Endodermal cell (in vitro differentiated cells): ENCODE results near the gene MIDN. TPM values are rescaled to one million over a fixed set of nuclear protein-coding genes. Genes with fewer than 3 reads are reported as not detected.

Source experiments
- DNase-seq: peaks from one replicate; pipeline ENCODE4 v3.0.0-alpha.2; 2017
- H3K27ac ChIP-seq: 2 replicates; pipeline ENCODE4 v1.5.1; 2013; ENCODE audit warnings: mild to moderate bottlenecking, low read depth, low read length, moderate library complexity
- H3K27me3 ChIP-seq: 2 replicates; pipeline ENCODE4 v1.6.1; 2013; ENCODE audit warnings: mild to moderate bottlenecking, low read length, moderate library complexity; ENCODE audit not compliant: insufficient read depth, control insufficient read depth, poor library complexity, severe bottlenecking
- H3K36me3 ChIP-seq: 2 replicates; pipeline ENCODE4 v1.7.0; 2013; ENCODE audit warnings: mild to moderate bottlenecking, low read length, moderate library complexity; ENCODE audit not compliant: control insufficient read depth, insufficient read depth
- H3K4me1 ChIP-seq: one replicate; pipeline ENCODE4 v1.7.0; 2013; ENCODE audit warnings: low read length; ENCODE audit not compliant: control insufficient read depth, insufficient read depth
- H3K4me3 ChIP-seq: 2 replicates; pipeline ENCODE4 v1.5.1; 2013; ENCODE audit warnings: mild to moderate bottlenecking, low read length, moderate library complexity
- H3K9ac ChIP-seq: 2 replicates; pipeline ENCODE4 v1.6.1; 2013; ENCODE audit warnings: mild to moderate bottlenecking, low read length, moderate library complexity; ENCODE audit not compliant: poor library complexity, severe bottlenecking; ENCODE audit errors: extremely low read depth
- H3K9me3 ChIP-seq: 2 replicates; pipeline ENCODE4 v1.6.1; 2013; ENCODE audit warnings: mild to moderate bottlenecking, low read length, moderate library complexity; ENCODE audit not compliant: control insufficient read depth
- H3K27ac Mint-ChIP-seq: 2 replicates; pipeline ENCODE4 v1.8.0; 2020; ENCODE audit warnings: mixed read lengths
- H3K27me3 Mint-ChIP-seq: 2 replicates; pipeline ENCODE4 v1.8.0; 2021; ENCODE audit warnings: mild to moderate bottlenecking, mixed read lengths; ENCODE audit not compliant: insufficient read depth
- H3K36me3 Mint-ChIP-seq: 2 replicates; pipeline ENCODE4 v1.8.0; 2020; ENCODE audit warnings: low read depth, mixed read lengths
- H3K4me1 Mint-ChIP-seq: 2 replicates; pipeline ENCODE4 v1.8.0; 2020; ENCODE audit warnings: mixed read lengths
- H3K4me3 Mint-ChIP-seq: 2 replicates; pipeline ENCODE4 v1.8.0; 2020; ENCODE audit warnings: mild to moderate bottlenecking, moderate library complexity, mixed read lengths
- H3K9me3 Mint-ChIP-seq: 2 replicates; pipeline ENCODE4 v1.8.0; 2020; ENCODE audit warnings: mild to moderate bottlenecking, mixed read lengths
- CTCF ChIP-seq: fragments of 200-600 bp; sonication (generic); conservative IDR thresholded peaks from 2 replicates; pipeline ENCODE4 v1.5.0; 2021; ENCODE audit warnings: antibody characterized with exemption, mild to moderate bottlenecking
- WGBS, 2 experiments: methylation state at CpG; one replicate each; pipeline versions ENCODE4 v1.1.5 to v1.1.7; 2013; ENCODE audit warnings: missing lambda C conversion rate in 2 of 2, mixed read lengths in 1 of 2; ENCODE audit not compliant: insufficient coverage in 1 of 2, insufficient read length in 1 of 2; 5-methylcytosine and 5-hydroxymethylcytosine counted together
- total RNA-seq, 2 donors: library from RNA; stranded (reverse); fragmentation: NEBNext Ultra II Directional in 1 of 2; extraction: Animal tissue kit (Norgen Biotek cat#: 25700) in 1 of 2; gene quantifications; 2 replicates in 1 of 2; 3 replicates in 1 of 2; pipeline ENCODE4 v1.2.1, GENCODE V29; 2021

The MIDN gene
- total RNA-seq, 2 donors from 2014 or later = 183 to 185 TPM

DNA sequence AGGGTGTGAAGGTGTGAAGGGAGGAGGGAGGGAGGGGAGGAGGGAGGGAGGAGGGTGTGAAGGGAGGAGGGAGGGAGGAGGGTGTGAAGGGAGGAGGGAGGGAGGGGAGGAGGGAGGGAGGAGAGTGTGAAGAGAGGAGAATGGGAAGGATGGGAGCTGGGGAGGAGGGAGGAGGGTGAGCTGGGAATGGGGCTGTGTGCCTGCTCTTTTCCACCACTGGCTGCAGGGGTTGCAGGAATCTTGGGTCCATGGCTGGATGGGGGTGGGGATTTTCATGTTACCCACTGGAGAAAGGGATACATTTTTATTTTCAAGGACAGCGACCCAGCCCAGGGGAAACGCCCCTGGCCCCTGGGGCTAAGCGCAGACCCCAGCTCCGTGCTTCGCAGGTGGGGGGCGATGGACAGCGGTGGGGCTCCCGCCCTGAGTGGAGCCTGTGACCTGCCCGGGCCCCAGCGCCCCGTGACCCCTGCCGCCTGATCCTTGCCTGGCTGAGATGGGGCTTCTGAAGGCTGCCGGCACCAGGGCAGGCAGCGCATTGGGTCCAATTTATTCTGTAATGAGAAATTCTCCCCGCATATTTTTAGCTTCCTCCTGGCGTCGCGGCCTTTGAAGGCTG lies 34.3 kb downstream of the MIDN start:
- Histone ChIP-seq H3K4me1 (peaks cover 15% of the 10 kb centered on the region), H3K4me3 (no peak overlapping the region), H3K36me3 (peaks cover 9% of the 10 kb centered on the region), H3K9ac (no peak overlapping the region), H3K9me3 (no peaks in the 10 kb centered on the region), H3K27ac (no peak overlapping the region), H3K27me3 (no peaks in the 10 kb centered on the region)
- Mint-ChIP-seq H3K36me3 (peaks cover 18% of the 10 kb centered on the region), H3K4me3 (no peak overlapping the region), H3K27me3 (peaks cover 5% of the 10 kb centered on the region), H3K4me1 (peaks cover 10% of the 10 kb centered on the region), H3K9me3 (no peaks in the 10 kb centered on the region), H3K27ac (no peak overlapping the region)
- no peak for TF ChIP-seq CTCF
- no peak for DNase-seq
- 90 to 91% methylated on average over 18 of the region's 18 CpGs for WGBS, 2 experiments

DNA sequence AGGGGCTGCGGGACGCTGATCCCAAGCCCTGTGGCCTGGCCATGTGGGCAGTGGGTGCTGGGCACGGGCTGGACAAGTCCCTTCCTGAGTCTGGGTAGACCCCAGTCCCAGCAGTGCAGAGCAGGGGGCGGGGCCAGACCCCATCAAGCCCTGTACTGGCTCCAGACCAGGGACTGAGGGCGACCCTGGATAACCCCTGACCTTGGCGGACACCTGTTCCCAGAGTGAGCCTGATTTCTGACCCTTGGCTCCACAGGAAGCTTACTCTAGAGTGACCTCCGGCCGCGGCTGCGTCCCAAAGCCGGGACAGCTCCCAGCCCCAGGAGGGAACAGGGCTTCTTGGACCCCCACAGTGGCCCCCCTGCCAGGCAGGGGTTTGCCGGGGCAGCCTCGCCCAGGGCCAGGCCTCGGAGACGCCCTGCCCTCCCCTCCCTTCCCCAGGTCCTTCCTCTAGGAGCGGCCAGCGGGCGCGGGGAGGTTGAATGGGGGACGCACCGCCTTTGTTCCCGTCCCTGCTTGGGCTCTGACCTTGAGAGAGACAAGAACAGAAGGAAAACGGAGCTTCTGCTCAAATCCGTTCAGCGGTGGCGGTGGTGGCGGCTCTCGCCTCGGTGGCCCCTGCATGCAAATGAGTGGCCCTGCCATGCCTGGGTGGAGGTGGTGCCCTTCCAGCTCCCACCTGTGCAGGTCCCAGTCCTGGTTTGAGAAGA lies 35.0 kb downstream of the MIDN start:
- no peak for DNase-seq
- 87 to 90% methylated on average over 21 to 29 of the region's 29 CpGs for WGBS, 2 experiments

GRCh38 chr19:1283917-1284292 lies 35.5 kb downstream of the MIDN start:
- no peak for TF ChIP-seq CTCF

More for the DNA sequence above, 35.0 kb downstream of the MIDN start:
- Histone ChIP-seq H3K4me3 (no peak overlapping the region), H3K36me3 (peaks cover 9% of the 10 kb centered on the region), H3K4me1 (peaks cover 15% of the 10 kb centered on the region), H3K9me3 (no peaks in the 10 kb centered on the region), H3K27me3 (no peaks in the 10 kb centered on the region), H3K27ac (no peak overlapping the region), H3K9ac (no peak overlapping the region)
- peaks cover 13% of the 10 kb centered on the region for H3K36me3 Mint-ChIP-seq
- TF ChIP-seq CTCF = no peak
- no peak overlapping the region for H3K27ac Mint-ChIP-seq
- no peak overlapping the region for H3K4me3 Mint-ChIP-seq
- peaks cover 10% of the 10 kb centered on the region for H3K4me1 Mint-ChIP-seq
- H3K27me3 Mint-ChIP-seq = peaks cover 5% of the 10 kb centered on the region
- no peaks in the 10 kb centered on the region for H3K9me3 Mint-ChIP-seq

More at GRCh38 chr19:1283917-1284292, 35.5 kb downstream of the MIDN start:
- Mint-ChIP-seq H3K36me3 (peaks cover 10% of the 10 kb centered on the region), H3K4me3 (peak overlapping the region; percentile 62), H3K27ac (no peak overlapping the region), H3K27me3 (peaks cover 5% of the 10 kb centered on the region), H3K4me1 (peaks cover 10% of the 10 kb centered on the region), H3K9me3 (no peaks in the 10 kb centered on the region)
- WGBS, 2 experiments = 93 to 100% methylated on average over 6 to 12 of the region's 12 CpGs
- Histone ChIP-seq H3K27me3 (no peaks in the 10 kb centered on the region), H3K4me3 (no peak overlapping the region), H3K9me3 (no peaks in the 10 kb centered on the region), H3K36me3 (peaks cover 9% of the 10 kb centered on the region), H3K4me1 (peaks cover 15% of the 10 kb centered on the region), H3K9ac (no peak overlapping the region), H3K27ac (no peak overlapping the region)
- no peak for DNase-seq
